Suprapubic skin (tissue), 4 donors: ENCODE results near the gene CADM4. TPM values are rescaled to one million over a fixed set of nuclear protein-coding genes. Genes with fewer than 3 reads are reported as not detected.

Experiments used
- DNase-seq, 2 donors: peaks; one replicate each; pipeline ENCODE4 v3.0.0-alpha.2; 2019; ENCODE audit warnings: low spot score in 2 of 2
- H3K27ac ChIP-seq: fragments of 200-600 bp; sonication (generic); one replicate; pipeline ENCODE4 v1.5.1; 2019
- H3K27me3 ChIP-seq: fragments of 200-600 bp; sonication (generic); one replicate; pipeline ENCODE4 v1.5.1; 2019
- H3K36me3 ChIP-seq: fragments of 200-600 bp; sonication (generic); one replicate; pipeline ENCODE4 v1.5.1; 2019
- H3K4me1 ChIP-seq: fragments of 200-600 bp; sonication (generic); one replicate; pipeline ENCODE4 v1.5.1; 2019
- H3K4me3 ChIP-seq: fragments of 200-600 bp; sonication (generic); one replicate; pipeline ENCODE4 v1.5.1; 2019; ENCODE audit warnings: mild to moderate bottlenecking
- H3K9me3 ChIP-seq: fragments of 200-600 bp; sonication (generic); one replicate; pipeline ENCODE4 v1.5.1; 2019
- CTCF ChIP-seq, 2 donors: fragments of 200-600 bp in 1 of 2; fragments of 450-650 bp in 1 of 2; sonication (generic) in 1 of 2; IDR thresholded peaks; one replicate each; pipeline ENCODE4 v1.5.1; 2016 to 2019; ENCODE audit warnings: antibody characterized with exemption in 2 of 2, mild to moderate bottlenecking in 1 of 2, moderate library complexity in 1 of 2
- EP300 ChIP-seq: sonication (generic); formaldehyde crosslinking; IDR thresholded peaks from one replicate; pipeline ENCODE4 v1.6.1; 2017; ENCODE audit warnings: antibody characterized with exemption
- POLR2A ChIP-seq, 2 donors: fragments of 450-650 bp; IDR thresholded peaks; one replicate each; pipeline ENCODE4 v1.6.1; 2017; ENCODE audit warnings: antibody characterized with exemption in 2 of 2, mild to moderate bottlenecking in 2 of 2, moderate library complexity in 2 of 2
- POLR2AphosphoS5 ChIP-seq, 3 donors: sonication (generic); formaldehyde crosslinking; IDR thresholded peaks; one replicate each; pipeline ENCODE4 v1.6.1; 2017; ENCODE audit warnings: antibody characterized with exemption in 3 of 3
- WGBS: methylation state at CpG from one replicate; pipeline ENCODE4 v1.1.5; 2018; 5-methylcytosine and 5-hydroxymethylcytosine counted together
- total RNA-seq, 4 donors: library from RNA; depleted of rRNA; stranded (reverse); fragments of >200 nt; gene quantifications; one replicate each; pipeline ENCODE4 v1.1.0, GENCODE V29; 2016

The CADM4 gene
- 10 to 100 TPM; 14.1 to 23.8 (median 15.7) TPM for total RNA-seq

GRCh38 chr19:43639519-43640423 lies at the start of gene CADM4:
CADM4 (minus strand) TSS chr19:43639850; CDS start chr19:43639790, 60 bp downstream.
- under 1% methylated on average over 53 of the region's 110 CpGs for WGBS
- H3K4me1 ChIP-seq, result peaks cover 34% of the 10 kb centered on the region
- no peaks in the 10 kb centered on the region for H3K36me3 ChIP-seq
- TF ChIP-seq CTCF (IDR thresholded peaks at IDR 0.05), result no peak
- no peak for TF ChIP-seq EP300
- TF ChIP-seq POLR2A (IDR thresholded peaks at IDR 0.05), result no peak
- no peak for TF ChIP-seq POLR2AphosphoS5 (IDR thresholded peaks at IDR 0.05)
- H3K9me3 ChIP-seq, result no peaks in the 10 kb centered on the region
- DNase-seq, result no peak
- H3K27me3 ChIP-seq, result peaks cover 12% of the 10 kb centered on the region
- peak within 1 kb of the TSS; percentile 55 for H3K4me3 ChIP-seq
- no peak within 1 kb of the TSS for H3K27ac ChIP-seq

DNA sequence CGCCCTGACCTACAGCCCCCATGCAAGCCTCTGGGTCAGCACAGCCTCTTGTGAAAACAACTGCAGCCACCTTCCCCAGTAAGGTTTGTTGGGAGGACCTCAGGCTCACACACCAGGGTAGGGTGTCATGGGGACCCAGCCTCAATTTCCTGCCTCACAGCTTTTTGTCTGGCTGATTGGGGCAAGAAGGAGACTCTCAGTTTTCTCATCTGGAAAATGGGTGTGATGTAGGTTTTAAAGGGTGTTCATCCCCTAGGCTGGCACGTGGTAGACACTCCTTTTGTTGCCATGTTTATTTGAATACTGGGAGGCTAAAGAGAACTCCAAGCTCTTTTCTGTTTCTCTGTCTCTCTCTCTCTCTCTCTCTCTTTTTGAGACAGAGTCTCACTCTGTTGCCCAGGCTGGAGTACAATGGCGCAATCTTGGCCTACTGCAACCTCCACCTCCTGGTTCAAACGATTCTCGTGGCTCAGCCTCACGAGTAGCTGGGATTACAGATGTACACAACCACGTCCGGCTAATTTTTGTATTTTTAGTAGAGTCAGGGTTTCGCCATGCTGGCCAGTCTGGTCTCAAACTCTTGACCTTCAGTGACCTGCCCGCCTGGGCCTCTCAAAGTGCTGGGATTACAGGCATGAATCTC lies 48.5 kb upstream of the CADM4 start:
- TF ChIP-seq POLR2A (IDR thresholded peaks at IDR 0.05), result no peak
- TF ChIP-seq CTCF (IDR thresholded peaks at IDR 0.05), result no peak
- TF ChIP-seq EP300, result no peak
- TF ChIP-seq POLR2AphosphoS5 (IDR thresholded peaks at IDR 0.05), result no peak
- Histone ChIP-seq H3K36me3 (no peaks in the 10 kb centered on the region), H3K27ac (no peak overlapping the region), H3K9me3 (no peaks in the 10 kb centered on the region), H3K4me1 (no peaks in the 10 kb centered on the region), H3K27me3 (no peaks in the 10 kb centered on the region), H3K4me3 (no peak overlapping the region)
- WGBS, result 83% methylated on average over 9 of the region's 10 CpGs
- DNase-seq, result no peak

GRCh38 chr19:43687660-43687997 lies 48.0 kb upstream of the CADM4 start:
- H3K4me1 ChIP-seq, result no peaks in the 10 kb centered on the region
- 86% methylated on average over 1 of the region's 1 CpG for WGBS
- no peak for DNase-seq
- no peak overlapping the region for H3K27ac ChIP-seq
- no peaks in the 10 kb centered on the region for H3K27me3 ChIP-seq
- TF ChIP-seq CTCF (IDR thresholded peaks at IDR 0.05) (no peak), POLR2AphosphoS5 (IDR thresholded peaks at IDR 0.05) (no peak), EP300 (no peak), POLR2A (IDR thresholded peaks at IDR 0.05) (no peak)
- H3K36me3 ChIP-seq, result no peaks in the 10 kb centered on the region
- no peak overlapping the region for H3K4me3 ChIP-seq
- H3K9me3 ChIP-seq, result no peaks in the 10 kb centered on the region

- Histone ChIP-seq H3K27ac (no peak overlapping the region), H3K9me3 (no peaks in the 10 kb centered on the region), H3K4me1 (no peaks in the 10 kb centered on the region), H3K36me3 (no peaks in the 10 kb centered on the region), H3K4me3 (no peak overlapping the region), H3K27me3 (no peaks in the 10 kb centered on the region)
- 91% methylated on average over 1 of the region's 1 CpG for WGBS
- TF ChIP-seq CTCF (IDR thresholded peaks at IDR 0.05), result no peak
- TF ChIP-seq POLR2A (IDR thresholded peaks at IDR 0.05), result no peak
- no peak for TF ChIP-seq POLR2AphosphoS5 (IDR thresholded peaks at IDR 0.05)
- TF ChIP-seq EP300, result no peak
- no peak for DNase-seq
Measured at GRCh38 chr19:43684326-43684725, 44.7 kb upstream of the CADM4 start.

DNA sequence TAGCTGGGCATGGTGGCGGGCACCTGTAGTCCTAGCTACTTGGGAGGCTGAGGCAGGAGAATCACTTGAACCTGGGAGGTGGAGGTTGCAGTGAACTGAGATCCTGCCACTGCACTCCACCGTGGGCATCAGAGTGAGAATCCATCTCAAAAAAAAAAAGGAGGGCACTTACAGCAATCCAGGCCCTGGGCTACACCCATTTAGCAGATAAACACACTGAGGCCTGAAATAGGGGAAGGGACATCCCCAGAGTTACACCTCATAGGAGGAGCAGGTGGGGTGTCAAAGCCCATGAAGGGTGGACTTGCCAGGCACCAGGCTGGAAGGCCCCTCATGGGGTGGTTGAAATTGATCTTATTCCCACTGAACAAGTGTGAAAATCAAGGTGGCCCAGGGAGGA lies 44.3 kb upstream of the CADM4 start:
- H3K36me3 ChIP-seq, result no peaks in the 10 kb centered on the region
- no peak overlapping the region for H3K27ac ChIP-seq
- 100% methylated on average over 2 of the region's 2 CpGs for WGBS
- H3K4me1 ChIP-seq, result no peaks in the 10 kb centered on the region
- no peaks in the 10 kb centered on the region for H3K27me3 ChIP-seq
- no peak for TF ChIP-seq POLR2AphosphoS5 (IDR thresholded peaks at IDR 0.05)
- no peak for TF ChIP-seq POLR2A (IDR thresholded peaks at IDR 0.05)
- no peak for TF ChIP-seq EP300
- no peak for TF ChIP-seq CTCF (IDR thresholded peaks at IDR 0.05)
- H3K4me3 ChIP-seq, result no peak overlapping the region
- H3K9me3 ChIP-seq, result no peaks in the 10 kb centered on the region
- DNase-seq, result no peak
